ENCODE results near the gene TMEM141.

Gene TMEM141

GRCh38 chr9:136803551-136804508 is 12.7 kb downstream of the TMEM141 start:
- Mint-ChIP-seq H3K4me1 (peaks cover 22% of the 10 kb centered on the region), H3K4me3 (no peak overlapping the region), H3K9me3 (no peaks in the 10 kb centered on the region), H3K27ac (no peak overlapping the region), H3K27me3 (peaks cover 19% of the 10 kb centered on the region), H3K36me3 (ENCODE audit: low read depth) (no peaks in the 10 kb centered on the region)
- no peak for DNase-seq
- ATAC-seq, result no peak

- Mint-ChIP-seq H3K4me3 (no peak overlapping the region), H3K27me3 (peaks cover 19% of the 10 kb centered on the region), H3K27ac (no peak overlapping the region), H3K4me1 (peaks cover 31% of the 10 kb centered on the region), H3K9me3 (no peaks in the 10 kb centered on the region), H3K36me3 (ENCODE audit: low read depth) (peaks cover 2% of the 10 kb centered on the region)
- DNase-seq, result no peak
- ATAC-seq, result no peak
Measured at GRCh38 chr9:136804509-136805206, 13.5 kb downstream of the TMEM141 start.

GRCh38 chr9:136805207-136805740 is 14.1 kb downstream of the TMEM141 start:
- DNase-seq (no peak), ATAC-seq (no peak)
- H3K36me3 Mint-ChIP-seq (ENCODE audit: low read depth), result peaks cover 8% of the 10 kb centered on the region
- H3K27me3 Mint-ChIP-seq, result peaks cover 17% of the 10 kb centered on the region
- no peaks in the 10 kb centered on the region for H3K9me3 Mint-ChIP-seq
- H3K4me1 Mint-ChIP-seq, result peaks cover 34% of the 10 kb centered on the region
- no peak overlapping the region for H3K27ac Mint-ChIP-seq
- H3K4me3 Mint-ChIP-seq, result peak overlapping the region; percentile 6

- DNase-seq (no peak), ATAC-seq (no peak)
- Mint-ChIP-seq H3K27ac (no peak overlapping the region), H3K9me3 (no peaks in the 10 kb centered on the region), H3K4me1 (peaks cover 31% of the 10 kb centered on the region), H3K27me3 (peaks cover 10% of the 10 kb centered on the region), H3K4me3 (peak overlapping the region; percentile 85), H3K36me3 (ENCODE audit: low read depth) (peaks cover 12% of the 10 kb centered on the region)
Measured at GRCh38 chr9:136806067-136806466, 14.9 kb downstream of the TMEM141 start.

GRCh38 chr9:136806631-136807201 is 15.6 kb downstream of the TMEM141 start:
- ATAC-seq, result no peak
- Mint-ChIP-seq H3K27me3 (peaks cover 6% of the 10 kb centered on the region), H3K9me3 (no peaks in the 10 kb centered on the region), H3K4me3 (peak overlapping the region; percentile 85), H3K36me3 (ENCODE audit: low read depth) (peaks cover 12% of the 10 kb centered on the region), H3K4me1 (peaks cover 29% of the 10 kb centered on the region), H3K27ac (peak overlapping the region; percentile 89)
- no peak for DNase-seq

GRCh38 chr9:136807281-136808074 is 16.3 kb downstream of the TMEM141 start, which contains the start of gene RABL6:
TSS of gene RABL6 (plus strand) at chr9:136807948. CDS start at chr9:136808197, 249 bp downstream.
- peak within 1 kb of the TSS; percentile 85 for H3K4me3 Mint-ChIP-seq
- H3K9me3 Mint-ChIP-seq, result no peaks in the 10 kb centered on the region
- ATAC-seq (peak; percentile 85), DNase-seq (peak; percentile 83)
- peak within 1 kb of the TSS; percentile 89 for H3K27ac Mint-ChIP-seq
- H3K36me3 Mint-ChIP-seq (ENCODE audit: low read depth), result peaks cover 12% of the 10 kb centered on the region
- H3K27me3 Mint-ChIP-seq, result no peaks in the 10 kb centered on the region
- H3K4me1 Mint-ChIP-seq, result peaks cover 29% of the 10 kb centered on the region

GRCh38 chr9:136808075-136808805 is 17.1 kb downstream of the TMEM141 start:
- Mint-ChIP-seq H3K27ac (peak overlapping the region; percentile 62), H3K4me3 (peak overlapping the region; percentile 78), H3K9me3 (no peaks in the 10 kb centered on the region), H3K27me3 (no peaks in the 10 kb centered on the region), H3K36me3 (ENCODE audit: low read depth) (peaks cover 18% of the 10 kb centered on the region), H3K4me1 (peaks cover 36% of the 10 kb centered on the region)
- DNase-seq, result peak; percentile 51
- ATAC-seq, result peak; percentile 11

- H3K36me3 Mint-ChIP-seq (ENCODE audit: low read depth), result peaks cover 22% of the 10 kb centered on the region
- DNase-seq (no peak), ATAC-seq (no peak)
- H3K4me1 Mint-ChIP-seq, result peaks cover 38% of the 10 kb centered on the region
- no peaks in the 10 kb centered on the region for H3K27me3 Mint-ChIP-seq
- peak overlapping the region; percentile 62 for H3K27ac Mint-ChIP-seq
- peak overlapping the region; percentile 78 for H3K4me3 Mint-ChIP-seq
- H3K9me3 Mint-ChIP-seq, result no peaks in the 10 kb centered on the region
Measured at GRCh38 chr9:136808806-136809158, 17.6 kb downstream of the TMEM141 start.

GRCh38 chr9:136814725-136815421 is 23.7 kb downstream of the TMEM141 start:
- H3K36me3 Mint-ChIP-seq (ENCODE audit: low read depth), result peaks cover 34% of the 10 kb centered on the region
- no peak for DNase-seq
- H3K27ac Mint-ChIP-seq, result no peak overlapping the region
- no peaks in the 10 kb centered on the region for H3K9me3 Mint-ChIP-seq
- no peak overlapping the region for H3K4me3 Mint-ChIP-seq
- no peak for ATAC-seq
- no peaks in the 10 kb centered on the region for H3K27me3 Mint-ChIP-seq
- peaks cover 24% of the 10 kb centered on the region for H3K4me1 Mint-ChIP-seq

- Mint-ChIP-seq H3K36me3 (ENCODE audit: low read depth) (peaks cover 30% of the 10 kb centered on the region), H3K27ac (no peak overlapping the region), H3K27me3 (no peaks in the 10 kb centered on the region), H3K9me3 (no peaks in the 10 kb centered on the region), H3K4me1 (peaks cover 21% of the 10 kb centered on the region), H3K4me3 (no peak overlapping the region)
- ATAC-seq (no peak), DNase-seq (no peak)
Measured at GRCh38 chr9:136815422-136815782, 24.3 kb downstream of the TMEM141 start.

GRCh38 chr9:136820971-136821825 is 30.1 kb downstream of the TMEM141 start:
- Mint-ChIP-seq H3K27me3 (no peaks in the 10 kb centered on the region), H3K36me3 (ENCODE audit: low read depth) (peaks cover 12% of the 10 kb centered on the region), H3K4me1 (peaks cover 5% of the 10 kb centered on the region), H3K9me3 (no peaks in the 10 kb centered on the region), H3K27ac (no peak overlapping the region), H3K4me3 (no peak overlapping the region)
- ATAC-seq (no peak), DNase-seq (no peak)

- Mint-ChIP-seq H3K27ac (no peak overlapping the region), H3K9me3 (no peaks in the 10 kb centered on the region), H3K4me1 (peaks cover 5% of the 10 kb centered on the region), H3K36me3 (ENCODE audit: low read depth) (peaks cover 8% of the 10 kb centered on the region), H3K4me3 (no peak overlapping the region), H3K27me3 (no peaks in the 10 kb centered on the region)
- ATAC-seq (no peak), DNase-seq (no peak)
Measured at GRCh38 chr9:136821826-136822544, 30.8 kb downstream of the TMEM141 start.

Data from activated naive CD8-positive, alpha-beta T cell treated with anti-CD3 and anti-CD28 coated beads, Interleukin-2, amount 50 U/mL, for 24 hours (primary cell).